Spleen (tissue), 11 donors: Measurements from ENCODE around the gene PALD1. TPM values are rescaled to one million over a fixed set of nuclear protein-coding genes. Genes with fewer than 3 reads are reported as not detected.
A peak's percentile ranks its signal among the peaks of the same experiment; 100 is the strongest.

Experiments used
- DNase-seq: peaks from one replicate; pipeline ENCODE4 v3.0.0-alpha.2; 2020
- H3K27ac ChIP-seq, 8 donors: fragments of 200-600 bp; sonication (generic) in 7 of 8; 1 replicate in 4 of 8; 2 replicates in 4 of 8; pipeline versions ENCODE4 v1.5.0 to v1.8.0; 2016 to 2021; ENCODE audit warnings: inconsistent platforms in 4 of 8, mild to moderate bottlenecking in 4 of 8, moderate library complexity in 1 of 8
- H3K27me3 ChIP-seq, 7 donors: fragments of 200-600 bp; sonication (generic) in 6 of 7; replicated peaks in 1 of 7; 1 replicate in 4 of 7; 2 replicates in 3 of 7; pipeline versions ENCODE4 v1.5.0 to v1.8.0; 2016 to 2021; ENCODE audit warnings: inconsistent platforms in 3 of 7, mild to moderate bottlenecking in 1 of 7
- H3K36me3 ChIP-seq, 6 donors: fragments of 200-600 bp; sonication (generic) in 5 of 6; 1 replicate in 4 of 6; 2 replicates in 2 of 6; pipeline versions ENCODE4 v1.5.0 to v1.8.0; 2016 to 2021; ENCODE audit warnings: inconsistent platforms in 2 of 6
- H3K4me1 ChIP-seq, 6 donors: fragments of 200-600 bp; sonication (generic) in 5 of 6; 1 replicate in 3 of 6; 2 replicates in 3 of 6; pipeline versions ENCODE4 v1.5.0 to v1.8.0; 2016 to 2021; ENCODE audit warnings: inconsistent platforms in 3 of 6
- H3K4me3 ChIP-seq, 8 donors: fragments of 200-600 bp; sonication (generic) in 7 of 8; 1 replicate in 4 of 8; 2 replicates in 4 of 8; pipeline versions ENCODE4 v1.5.0 to v1.8.0; 2016 to 2021; ENCODE audit warnings: inconsistent platforms in 4 of 8, mild to moderate bottlenecking in 4 of 8, moderate library complexity in 2 of 8
- H3K9me3 ChIP-seq, 8 donors: fragments of 200-600 bp; sonication (generic) in 7 of 8; 1 replicate in 4 of 8; 2 replicates in 4 of 8; pipeline versions ENCODE4 v1.5.0 to v1.8.0; 2016 to 2021; ENCODE audit warnings: inconsistent platforms in 4 of 8
- POLR2A ChIP-seq, 3 donors: fragments of 450-650 bp; IDR thresholded peaks; one replicate each; pipeline ENCODE4 v1.5.1; 2017; ENCODE audit warnings: antibody characterized with exemption in 3 of 3, mild to moderate bottlenecking in 1 of 3
- POLR2AphosphoS5 ChIP-seq, 3 donors: sonication (generic); formaldehyde crosslinking; IDR thresholded peaks; one replicate each; pipeline ENCODE4 v1.5.1; 2017; ENCODE audit warnings: antibody characterized with exemption in 3 of 3
- WGBS, 5 donors: extraction: QIAGEN DNeasy Blood & Tissue Kit in 3 of 5; methylation state at CpG; one replicate each; pipeline versions ENCODE4 v1.1.5 to v1.1.7; 2013 to 2018; 5-methylcytosine and 5-hydroxymethylcytosine counted together
- intact Hi-C: fragments of 100-400 bp; cut with DNase I; formaldehyde crosslinking; loops from one replicate; pipeline ENCODE4 v1.15.0; 2023; ENCODE audit warnings: low total_unique reads
- polyA plus RNA-seq, 3 donors: library from polyadenylated mRNA; stranded (reverse); fragments of 200-250 nt; gene quantifications; one replicate each; pipeline ENCODE4 v1.2.1, GENCODE V29; 2013
- total RNA-seq, 7 donors: library from RNA; depleted of rRNA in 3 of 7; stranded (reverse); fragments of >200 nt in 3 of 7; fragmentation: NEBNext Ultra II Directional in 4 of 7; extraction: Animal tissue kit (Norgen Biotek cat#: 25700) in 4 of 7; gene quantifications; one replicate each; pipeline versions ENCODE4 v1.1.0 to v1.2.1, GENCODE V29; 2016 to 2021
- TF ChIP-seq, protein P1 (sequence below), 11 experiments: fragments of 200-600 bp in 7 of 11; fragments of 450-650 bp in 4 of 11; sonication (generic) in 4 of 11; IDR thresholded peaks in 8 of 11; conservative IDR thresholded peaks in 3 of 11; 1 replicate in 7 of 11; 2 replicates in 4 of 11; pipeline versions ENCODE4 v1.4.0 to v1.8.0; 2016 to 2021; ENCODE audit warnings: antibody characterized with exemption in 11 of 11, inconsistent platforms in 4 of 11, mild to moderate bottlenecking in 1 of 11
- donor health status: healthy with polysubstance abuse.
- donor health status: DM: no; HTN: no; CAD: no; lungs with moderate emphysema.
- donor health status: DM: no; HTN: no; CAD: no.
- donor health status: Bipolar disorder and iron deficiency.
- donor health status: healthy.
- donor health status: DM: no; HTN: no; CAD: no.
- donor health status: DM: yes; HTN: yes; CAD: no.

Gene PALD1
- total and polyA plus RNA-seq, 10 donors: 7.7 to 27.8 (median 19.5) TPM

- H3K27ac ChIP-seq: no peak overlapping the region
- H3K36me3 ChIP-seq: peaks cover 0 to 32% (median 0%) of the 10 kb centered on the region in 6 donors
- H3K9me3 ChIP-seq: no peaks in the 10 kb centered on the region
- intact Hi-C loops: no loop called here
- no peak for TF ChIP-seq POLR2AphosphoS5 (IDR thresholded peaks at IDR 0.05)
- TF ChIP-seq, protein P1, sequence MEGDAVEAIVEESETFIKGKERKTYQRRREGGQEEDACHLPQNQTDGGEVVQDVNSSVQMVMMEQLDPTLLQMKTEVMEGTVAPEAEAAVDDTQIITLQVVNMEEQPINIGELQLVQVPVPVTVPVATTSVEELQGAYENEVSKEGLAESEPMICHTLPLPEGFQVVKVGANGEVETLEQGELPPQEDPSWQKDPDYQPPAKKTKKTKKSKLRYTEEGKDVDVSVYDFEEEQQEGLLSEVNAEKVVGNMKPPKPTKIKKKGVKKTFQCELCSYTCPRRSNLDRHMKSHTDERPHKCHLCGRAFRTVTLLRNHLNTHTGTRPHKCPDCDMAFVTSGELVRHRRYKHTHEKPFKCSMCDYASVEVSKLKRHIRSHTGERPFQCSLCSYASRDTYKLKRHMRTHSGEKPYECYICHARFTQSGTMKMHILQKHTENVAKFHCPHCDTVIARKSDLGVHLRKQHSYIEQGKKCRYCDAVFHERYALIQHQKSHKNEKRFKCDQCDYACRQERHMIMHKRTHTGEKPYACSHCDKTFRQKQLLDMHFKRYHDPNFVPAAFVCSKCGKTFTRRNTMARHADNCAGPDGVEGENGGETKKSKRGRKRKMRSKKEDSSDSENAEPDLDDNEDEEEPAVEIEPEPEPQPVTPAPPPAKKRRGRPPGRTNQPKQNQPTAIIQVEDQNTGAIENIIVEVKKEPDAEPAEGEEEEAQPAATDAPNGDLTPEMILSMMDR (IDR thresholded peaks at IDR 0.05 in 8 of 11, conservative IDR thresholded peaks at IDR 0.05 in 3 of 11): no peak
- no peak for TF ChIP-seq POLR2A (IDR thresholded peaks at IDR 0.05)
- 92 to 96% (median 94%) methylated on average over 11 of the region's 11 CpGs for WGBS, 5 donors
- DNase-seq: peak; percentile 56
- no peaks in the 10 kb centered on the region for H3K27me3 ChIP-seq
- H3K4me3 ChIP-seq: no peak overlapping the region
- peaks cover 0 to 43% (median 22%) of the 10 kb centered on the region in 6 donors for H3K4me1 ChIP-seq
Observed at GRCh38 chr10:70558295-70558694, 79.7 kb downstream of the PALD1 start.

- peak; percentile 78 for DNase-seq
- no peak for TF ChIP-seq POLR2A (IDR thresholded peaks at IDR 0.05)
- peak in 1 of 3 donors; percentile 37 for TF ChIP-seq POLR2AphosphoS5 (IDR thresholded peaks at IDR 0.05)
- TF ChIP-seq, protein P1 (IDR thresholded peaks at IDR 0.05 in 8 of 11, conservative IDR thresholded peaks at IDR 0.05 in 3 of 11): peak in 9 of 11 experiments; percentile 34 to 65 (median 54)
- Histone ChIP-seq H3K9me3 (no peaks in the 10 kb centered on the region), H3K4me3 (peak overlapping the region in 2 of 8 donors; percentile 17 to 52), H3K4me1 (peaks cover 0 to 50% (median 22%) of the 10 kb centered on the region in 6 donors), H3K27me3 (no peaks in the 10 kb centered on the region), H3K27ac (peak overlapping the region in 5 of 8 donors; percentile 8 to 65 (median 46)), H3K36me3 (peaks cover 0 to 27% (median 0%) of the 10 kb centered on the region in 6 donors)
- 36 to 48% (median 41%) methylated on average over 18 to 20 of the region's 20 CpGs for WGBS, 5 donors
- intact Hi-C loops: no loop called here
Observed at GRCh38 chr10:70558871-70559810, 80.6 kb downstream of the PALD1 start.

DNA sequence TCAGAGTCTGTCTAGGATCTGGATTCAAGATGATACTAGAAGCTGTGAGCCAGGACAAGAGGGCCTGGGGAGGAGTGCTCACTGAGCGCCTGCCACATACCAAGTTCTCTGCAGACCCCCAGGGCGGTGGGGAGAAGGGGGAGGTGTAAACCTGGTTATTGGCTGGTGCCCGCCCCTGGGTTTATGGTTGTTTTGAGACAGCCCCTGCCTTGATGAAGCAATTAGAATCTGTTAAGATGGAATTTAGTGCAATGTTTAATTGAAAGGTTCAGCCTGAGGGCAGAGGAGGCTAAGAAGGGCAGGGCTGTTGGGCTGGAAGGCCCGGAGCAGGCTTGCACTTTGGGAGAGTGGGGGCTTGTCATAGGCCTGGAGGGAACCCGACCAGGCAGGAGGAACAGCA is 81.3 kb downstream of the PALD1 start:
- peak; percentile 59 for DNase-seq
- H3K27me3 ChIP-seq: no peaks in the 10 kb centered on the region
- no peaks in the 10 kb centered on the region for H3K9me3 ChIP-seq
- H3K4me3 ChIP-seq: no peak overlapping the region
- H3K36me3 ChIP-seq: peaks cover 0 to 34% (median 0%) of the 10 kb centered on the region in 6 donors
- peak overlapping the region in 3 of 8 donors; percentile 46 to 65 (median 59) for H3K27ac ChIP-seq
- 90 to 97% (median 93%) methylated on average over 5 of the region's 5 CpGs for WGBS, 5 donors
- intact Hi-C loops: no loop called here
- TF ChIP-seq, protein P1 (IDR thresholded peaks at IDR 0.05 in 8 of 11, conservative IDR thresholded peaks at IDR 0.05 in 3 of 11): no peak
- TF ChIP-seq POLR2A (IDR thresholded peaks at IDR 0.05) (no peak), POLR2AphosphoS5 (IDR thresholded peaks at IDR 0.05) (no peak)
- peaks cover 0 to 57% (median 25%) of the 10 kb centered on the region in 6 donors for H3K4me1 ChIP-seq

DNA sequence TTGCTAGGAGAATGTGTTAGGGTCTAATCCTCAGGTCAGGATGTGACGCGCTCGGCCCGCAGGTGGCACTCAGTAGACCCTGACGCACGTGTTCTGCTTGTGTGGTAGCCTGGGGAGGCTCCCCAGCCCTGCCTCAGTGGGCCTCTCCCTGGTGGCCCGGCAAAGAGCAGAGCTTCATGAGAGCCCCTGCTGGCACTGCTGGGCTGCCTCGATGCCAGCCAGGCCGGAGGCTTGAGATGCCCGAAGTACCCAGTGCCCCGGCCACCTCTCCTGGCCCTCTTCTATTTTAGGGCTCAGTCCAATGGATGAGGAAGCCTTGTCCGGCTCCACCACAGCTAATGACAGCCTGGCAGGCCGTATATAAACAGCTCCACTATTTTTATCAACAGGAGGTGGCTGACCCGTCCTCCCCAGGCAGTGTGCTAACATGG is 82.0 kb downstream of the PALD1 start:
- TF ChIP-seq POLR2A (IDR thresholded peaks at IDR 0.05) (no peak), POLR2AphosphoS5 (IDR thresholded peaks at IDR 0.05) (no peak)
- TF ChIP-seq, protein P1 (IDR thresholded peaks at IDR 0.05 in 8 of 11, conservative IDR thresholded peaks at IDR 0.05 in 3 of 11): no peak
- Histone ChIP-seq H3K4me1 (peaks cover 0 to 64% (median 28%) of the 10 kb centered on the region in 6 donors), H3K4me3 (no peak overlapping the region), H3K9me3 (no peaks in the 10 kb centered on the region), H3K27me3 (no peaks in the 10 kb centered on the region), H3K36me3 (peaks cover 0 to 35% (median 0%) of the 10 kb centered on the region in 6 donors), H3K27ac (no peak overlapping the region)
- WGBS, 5 donors: 74 to 96% (median 86%) methylated on average over 4 to 14 of the region's 14 CpGs
- peak; percentile 66 for DNase-seq
- intact Hi-C loops: no loop called here
